ENCODE results near the gene GATA1. TPM values are rescaled to one million over a fixed set of nuclear protein-coding genes. Genes with fewer than 3 reads are reported as not detected.

GATA1 gene
- total RNA-seq, 1 experiment from 2014 or later: 0.23 TPM

DNA sequence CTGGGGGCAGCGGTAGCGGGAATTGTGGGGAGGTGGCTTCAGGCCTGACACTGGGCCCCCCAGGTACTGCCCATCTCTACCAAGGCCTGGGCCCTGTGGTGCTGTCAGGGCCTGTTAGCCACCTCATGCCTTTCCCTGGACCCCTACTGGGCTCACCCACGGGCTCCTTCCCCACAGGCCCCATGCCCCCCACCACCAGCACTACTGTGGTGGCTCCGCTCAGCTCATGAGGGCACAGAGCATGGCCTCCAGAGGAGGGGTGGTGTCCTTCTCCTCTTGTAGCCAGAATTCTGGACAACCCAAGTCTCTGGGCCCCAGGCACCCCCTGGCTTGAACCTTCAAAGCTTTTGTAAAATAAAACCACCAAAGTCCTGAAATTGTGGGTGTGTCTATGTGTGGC lies 7.5 kb downstream of the GATA1 start:
- 0 out of 2 replicates have a peak, but pooled peaks cover 4% of the 10 kb centered on the region for H3K4me1 ChIP-seq (ENCODE audit: control insufficient read depth, insufficient read depth, low read length)
- BruUV-seq (replicated peaks): no TSS peak
- no peaks in the 10 kb centered on the region for H3K36me3 ChIP-seq (ENCODE audit: control insufficient read depth, insufficient read depth, low read length)
- no peak overlapping the region for H3K4me3 ChIP-seq (ENCODE audit: low read depth in 2 of 2, low read length in 2 of 2)
- in situ Hi-C loops (cut with HindIII; ENCODE audit: low pct_unique_long_range_greater_than_20kb, low sequenced_read_pairs) (no loop called here), intact Hi-C loops (cut with micrococcal nuclease; ENCODE audit: unreplicated experiment) (no loop called here)
- POLR2A ChIA-PET: no interaction called here
- H3K27me3 ChIP-seq (ENCODE audit: control insufficient read depth, insufficient read depth, low read length): no peaks in the 10 kb centered on the region
- no peak for DNase-seq (ENCODE audit: low read depth, low spot score)
- TF ChIP-seq SIN3A (IDR thresholded peaks at IDR 0.05; ENCODE audit: borderline replicate concordance, insufficient read depth, low read depth, low read length) (no peak), TCF7L2 (IDR thresholded peaks at IDR 0.05; ENCODE audit: low read depth, low read length) (no peak), POLR2AphosphoS5 (IDR thresholded peaks at IDR 0.05; ENCODE audit: low read depth, low read length) (no peak)
- TF ChIP-seq, protein P1, sequence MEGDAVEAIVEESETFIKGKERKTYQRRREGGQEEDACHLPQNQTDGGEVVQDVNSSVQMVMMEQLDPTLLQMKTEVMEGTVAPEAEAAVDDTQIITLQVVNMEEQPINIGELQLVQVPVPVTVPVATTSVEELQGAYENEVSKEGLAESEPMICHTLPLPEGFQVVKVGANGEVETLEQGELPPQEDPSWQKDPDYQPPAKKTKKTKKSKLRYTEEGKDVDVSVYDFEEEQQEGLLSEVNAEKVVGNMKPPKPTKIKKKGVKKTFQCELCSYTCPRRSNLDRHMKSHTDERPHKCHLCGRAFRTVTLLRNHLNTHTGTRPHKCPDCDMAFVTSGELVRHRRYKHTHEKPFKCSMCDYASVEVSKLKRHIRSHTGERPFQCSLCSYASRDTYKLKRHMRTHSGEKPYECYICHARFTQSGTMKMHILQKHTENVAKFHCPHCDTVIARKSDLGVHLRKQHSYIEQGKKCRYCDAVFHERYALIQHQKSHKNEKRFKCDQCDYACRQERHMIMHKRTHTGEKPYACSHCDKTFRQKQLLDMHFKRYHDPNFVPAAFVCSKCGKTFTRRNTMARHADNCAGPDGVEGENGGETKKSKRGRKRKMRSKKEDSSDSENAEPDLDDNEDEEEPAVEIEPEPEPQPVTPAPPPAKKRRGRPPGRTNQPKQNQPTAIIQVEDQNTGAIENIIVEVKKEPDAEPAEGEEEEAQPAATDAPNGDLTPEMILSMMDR (IDR thresholded peaks at IDR 0.05): no peak
- TF ChIP-seq, protein P2, sequence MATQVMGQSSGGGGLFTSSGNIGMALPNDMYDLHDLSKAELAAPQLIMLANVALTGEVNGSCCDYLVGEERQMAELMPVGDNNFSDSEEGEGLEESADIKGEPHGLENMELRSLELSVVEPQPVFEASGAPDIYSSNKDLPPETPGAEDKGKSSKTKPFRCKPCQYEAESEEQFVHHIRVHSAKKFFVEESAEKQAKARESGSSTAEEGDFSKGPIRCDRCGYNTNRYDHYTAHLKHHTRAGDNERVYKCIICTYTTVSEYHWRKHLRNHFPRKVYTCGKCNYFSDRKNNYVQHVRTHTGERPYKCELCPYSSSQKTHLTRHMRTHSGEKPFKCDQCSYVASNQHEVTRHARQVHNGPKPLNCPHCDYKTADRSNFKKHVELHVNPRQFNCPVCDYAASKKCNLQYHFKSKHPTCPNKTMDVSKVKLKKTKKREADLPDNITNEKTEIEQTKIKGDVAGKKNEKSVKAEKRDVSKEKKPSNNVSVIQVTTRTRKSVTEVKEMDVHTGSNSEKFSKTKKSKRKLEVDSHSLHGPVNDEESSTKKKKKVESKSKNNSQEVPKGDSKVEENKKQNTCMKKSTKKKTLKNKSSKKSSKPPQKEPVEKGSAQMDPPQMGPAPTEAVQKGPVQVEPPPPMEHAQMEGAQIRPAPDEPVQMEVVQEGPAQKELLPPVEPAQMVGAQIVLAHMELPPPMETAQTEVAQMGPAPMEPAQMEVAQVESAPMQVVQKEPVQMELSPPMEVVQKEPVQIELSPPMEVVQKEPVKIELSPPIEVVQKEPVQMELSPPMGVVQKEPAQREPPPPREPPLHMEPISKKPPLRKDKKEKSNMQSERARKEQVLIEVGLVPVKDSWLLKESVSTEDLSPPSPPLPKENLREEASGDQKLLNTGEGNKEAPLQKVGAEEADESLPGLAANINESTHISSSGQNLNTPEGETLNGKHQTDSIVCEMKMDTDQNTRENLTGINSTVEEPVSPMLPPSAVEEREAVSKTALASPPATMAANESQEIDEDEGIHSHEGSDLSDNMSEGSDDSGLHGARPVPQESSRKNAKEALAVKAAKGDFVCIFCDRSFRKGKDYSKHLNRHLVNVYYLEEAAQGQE (IDR thresholded peaks at IDR 0.05; ENCODE audit: insufficient read depth in 1 of 2, low read depth in 2 of 2, low read length in 1 of 2): no peak
- CTCF ChIA-PET: no interaction called here
- ATAC-seq: no peak
- H3K27ac ChIP-seq (ENCODE audit: low read length): no peak overlapping the region
- H3K9me3 ChIP-seq (ENCODE audit: control insufficient read depth, insufficient read depth, low read depth, low read length): no peaks in the 10 kb centered on the region

DNA sequence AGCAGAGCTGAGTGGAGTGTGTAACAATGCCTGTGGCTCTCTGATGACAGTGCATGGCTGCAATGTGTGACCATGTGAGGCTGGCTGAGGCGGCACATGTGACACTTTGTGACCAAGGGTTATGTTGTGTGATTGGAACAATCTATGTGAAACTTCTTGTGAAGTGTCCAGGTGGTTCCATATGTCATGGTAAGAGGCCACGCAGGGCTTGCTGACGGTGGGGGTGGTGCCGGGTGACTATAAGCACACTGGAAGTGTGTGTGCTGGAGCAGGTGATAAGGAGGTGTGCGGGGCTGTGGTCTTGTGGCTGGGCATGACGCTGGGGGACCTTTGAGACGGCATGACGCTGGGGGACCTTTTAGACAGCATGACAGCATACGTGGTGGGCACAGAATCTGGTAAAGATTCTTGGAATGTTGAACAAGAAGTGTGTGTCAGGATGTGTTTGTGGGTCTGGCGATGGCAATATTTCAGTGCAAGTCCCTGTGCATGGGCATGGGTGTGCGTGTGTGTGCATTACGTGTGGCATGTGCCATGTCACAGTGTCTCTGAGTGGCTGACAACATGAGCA lies 8.0 kb downstream of the GATA1 start:
- no peaks in the 10 kb centered on the region for H3K27me3 ChIP-seq (ENCODE audit: control insufficient read depth, insufficient read depth, low read length)
- intact Hi-C loops (cut with micrococcal nuclease; ENCODE audit: unreplicated experiment): no loop called here
- CTCF ChIA-PET: no interaction called here
- ATAC-seq (no peak), DNase-seq (ENCODE audit: low read depth, low spot score) (no peak)
- H3K4me1 ChIP-seq (ENCODE audit: control insufficient read depth, insufficient read depth, low read length): 0 out of 2 replicates have a peak, but pooled peaks cover 4% of the 10 kb centered on the region
- in situ Hi-C loops (cut with HindIII; ENCODE audit: low pct_unique_long_range_greater_than_20kb, low sequenced_read_pairs): no loop called here
- H3K9me3 ChIP-seq (ENCODE audit: control insufficient read depth, insufficient read depth, low read depth, low read length): no peaks in the 10 kb centered on the region
- H3K36me3 ChIP-seq (ENCODE audit: control insufficient read depth, insufficient read depth, low read length): no peaks in the 10 kb centered on the region
- no peak overlapping the region for H3K27ac ChIP-seq (ENCODE audit: low read length)
- no peak for TF ChIP-seq POLR2AphosphoS5 (IDR thresholded peaks at IDR 0.05; ENCODE audit: low read depth, low read length)
- POLR2A ChIA-PET: no interaction called here
- BruUV-seq (replicated peaks): no TSS peak
- no peak overlapping the region for H3K4me3 ChIP-seq (ENCODE audit: low read depth in 2 of 2, low read length in 2 of 2)

DNA sequence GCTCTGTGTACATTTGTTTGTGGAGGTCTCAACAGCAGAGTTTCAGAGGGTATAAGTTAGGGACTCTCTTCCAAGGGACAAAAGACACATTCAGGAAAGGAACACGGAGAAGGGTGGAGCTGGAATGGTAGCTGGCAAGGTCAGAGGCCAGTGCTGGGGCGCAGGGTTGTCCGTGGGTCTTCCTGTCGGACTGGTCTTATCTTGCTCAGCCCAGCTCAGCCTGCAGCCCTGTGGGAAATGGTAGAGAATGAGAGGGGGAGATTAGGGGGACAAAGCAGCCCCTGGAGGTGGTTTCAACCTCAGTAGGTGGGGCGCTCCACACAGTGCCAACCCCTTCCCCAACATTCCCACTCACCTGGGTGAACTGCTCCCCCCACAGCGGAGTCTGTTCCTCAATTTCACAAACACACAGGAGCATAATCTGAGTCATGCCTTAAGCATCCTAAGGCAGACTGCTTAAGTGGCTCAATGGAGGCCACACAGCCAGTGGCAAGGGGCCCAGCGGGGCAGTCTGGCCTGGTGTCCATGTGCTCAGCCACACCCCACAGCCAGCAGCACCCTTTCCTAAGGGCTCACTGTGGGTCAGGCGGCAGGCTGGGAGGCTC lies 8.6 kb downstream of the GATA1 start:
- Histone ChIP-seq H3K36me3 (ENCODE audit: control insufficient read depth, insufficient read depth, low read length) (no peaks in the 10 kb centered on the region), H3K9me3 (ENCODE audit: control insufficient read depth, insufficient read depth, low read depth, low read length) (no peaks in the 10 kb centered on the region), H3K4me3 (ENCODE audit: low read depth in 2 of 2, low read length in 2 of 2) (no peak overlapping the region), H3K4me1 (ENCODE audit: control insufficient read depth, insufficient read depth, low read length) (0 out of 2 replicates have a peak, but pooled peaks cover 4% of the 10 kb centered on the region), H3K27ac (ENCODE audit: low read length) (no peak overlapping the region), H3K27me3 (ENCODE audit: control insufficient read depth, insufficient read depth, low read length) (no peaks in the 10 kb centered on the region)
- TF ChIP-seq, protein P1 (IDR thresholded peaks at IDR 0.05): no peak
- TF ChIP-seq, protein P2 (IDR thresholded peaks at IDR 0.05; ENCODE audit: insufficient read depth in 1 of 2, low read depth in 2 of 2, low read length in 1 of 2): no peak
- no peak for TF ChIP-seq SIN3A (IDR thresholded peaks at IDR 0.05; ENCODE audit: borderline replicate concordance, insufficient read depth, low read depth, low read length)
- TF ChIP-seq POLR2AphosphoS5 (IDR thresholded peaks at IDR 0.05; ENCODE audit: low read depth, low read length): no peak
- no peak for TF ChIP-seq TCF7L2 (IDR thresholded peaks at IDR 0.05; ENCODE audit: low read depth, low read length)
- ChIA-PET CTCF (no interaction called here), POLR2A (no interaction called here)
- DNase-seq (ENCODE audit: low read depth, low spot score): no peak
- in situ Hi-C loops (cut with HindIII; ENCODE audit: low pct_unique_long_range_greater_than_20kb, low sequenced_read_pairs) (no loop called here), intact Hi-C loops (cut with micrococcal nuclease; ENCODE audit: unreplicated experiment) (no loop called here)
- ATAC-seq: peak; percentile 67
- no TSS peak for BruUV-seq (replicated peaks)
